WTC11 (cell line): Measurements from ENCODE around the gene PURB. TPM values are rescaled to one million over a fixed set of nuclear protein-coding genes. Genes with fewer than 3 reads are reported as not detected.

Experiments
- ATAC-seq: fragments of 200-7000 bp; cut with Tn5 transposase; 2 replicates; pipeline ENCODE4 v1.10.0; 2021; ENCODE audit warnings: mild to moderate bottlenecking, moderate library complexity
- CTCF ChIA-PET: fragments of 300-600 bp; sonication (Branson Sonifier 250); formaldehyde crosslinking; loops from one replicate; lab custom pipeline; 2021; ENCODE audit warnings: antibody characterized with exemption; lab: Charles Lee
- POLR2A ChIA-PET: fragments of 350-600 bp; sonication (Branson Sonifier 250); formaldehyde crosslinking; loops from one replicate; lab custom pipeline; 2021; ENCODE audit warnings: antibody characterized with exemption; lab: Charles Lee
- DNase-seq: peaks from one replicate; pipeline ENCODE4 v3.0.0; 2021; ENCODE audit warnings: low spot score
- H3K27ac Mint-ChIP-seq: 2 replicates; pipeline ENCODE4 v1.8.0; 2021; ENCODE audit warnings: mixed read lengths
- H3K27me3 Mint-ChIP-seq: 2 replicates; pipeline ENCODE4 v1.8.0; 2021; ENCODE audit warnings: low read depth, mild to moderate bottlenecking, moderate library complexity, mixed read lengths
- H3K36me3 Mint-ChIP-seq: 2 replicates; pipeline ENCODE4 v1.8.0; 2021; ENCODE audit warnings: mixed read lengths
- H3K4me1 Mint-ChIP-seq: 2 replicates; pipeline ENCODE4 v1.8.0; 2022; ENCODE audit warnings: mixed read lengths
- H3K4me3 Mint-ChIP-seq: 2 replicates; pipeline ENCODE4 v1.8.0; 2021; ENCODE audit warnings: mild to moderate bottlenecking, moderate library complexity, mixed read lengths
- H3K9me3 Mint-ChIP-seq: 2 replicates; pipeline ENCODE4 v1.8.0; 2021; ENCODE audit warnings: mixed read lengths
- CREB1 ChIP-seq: sonication (generic); formaldehyde crosslinking; IDR thresholded peaks from 2 replicates; pipeline ENCODE4 v1.8.0; 2023; ENCODE audit warnings: mild to moderate bottlenecking, missing genetic modification reagents
- CREM ChIP-seq: sonication (generic); formaldehyde crosslinking; IDR thresholded peaks from 2 replicates; pipeline ENCODE4 v1.8.1; 2022; ENCODE audit warnings: mild to moderate bottlenecking, missing genetic modification reagents, moderate library complexity
- ETV6 ChIP-seq: sonication (generic); formaldehyde crosslinking; IDR thresholded peaks from 2 replicates; pipeline ENCODE4 v1.8.1; 2022; ENCODE audit warnings: mild to moderate bottlenecking, missing genetic modification reagents
- FOXJ3 ChIP-seq: sonication (generic); formaldehyde crosslinking; IDR thresholded peaks from 2 replicates; pipeline ENCODE4 v1.9.0; 2021; ENCODE audit warnings: missing genetic modification reagents, mild to moderate bottlenecking, borderline replicate concordance
- FOXK1 ChIP-seq: sonication (generic); formaldehyde crosslinking; IDR thresholded peaks from 2 replicates; pipeline ENCODE4 v1.8.0; 2022; ENCODE audit warnings: mild to moderate bottlenecking, moderate library complexity, missing genetic modification reagents
- GABPB1 ChIP-seq: sonication (generic); formaldehyde crosslinking; IDR thresholded peaks from 2 replicates; pipeline ENCODE4 v1.8.1; 2023; ENCODE audit warnings: mild to moderate bottlenecking, missing genetic modification reagents
- GRHL2 ChIP-seq: fragments of 250-450 bp; sonication (Bioruptor Pico); IDR thresholded peaks from 2 replicates; pipeline ENCODE4 v1.8.0; 2022; ENCODE audit warnings: mild to moderate bottlenecking, moderate library complexity; ENCODE audit not compliant: insufficient replicate concordance, severe bottlenecking
- KAT7 ChIP-seq: sonication (generic); formaldehyde crosslinking; IDR thresholded peaks from 2 replicates; pipeline ENCODE4 v1.8.1; 2023; ENCODE audit warnings: missing genetic modification reagents, mild to moderate bottlenecking, borderline replicate concordance
- NR1H2 ChIP-seq: sonication (generic); formaldehyde crosslinking; IDR thresholded peaks from 2 replicates; pipeline ENCODE4 v1.9.0; 2021; ENCODE audit warnings: mild to moderate bottlenecking, moderate library complexity, missing genetic modification reagents
- SMAD3 ChIP-seq: sonication (generic); formaldehyde crosslinking; IDR thresholded peaks from 2 replicates; pipeline ENCODE4 v1.8.0; 2022; ENCODE audit warnings: missing genetic modification reagents, mild to moderate bottlenecking, borderline replicate concordance
- SMAD4 ChIP-seq: sonication (generic); formaldehyde crosslinking; IDR thresholded peaks from 2 replicates; pipeline ENCODE4 v1.8.0; 2022; ENCODE audit warnings: mild to moderate bottlenecking, missing genetic modification reagents
- ZBTB21 ChIP-seq: sonication (generic); formaldehyde crosslinking; IDR thresholded peaks from 2 replicates; pipeline ENCODE4 v1.8.1; 2023; ENCODE audit warnings: mild to moderate bottlenecking, missing genetic modification reagents, borderline replicate concordance
- total RNA-seq: library from RNA; stranded (reverse); gene quantifications from 3 replicates; pipeline ENCODE4 v1.2.3, GENCODE V29; 2021
- TF ChIP-seq, protein P1 (sequence below): fragments of 250-450 bp; sonication (Bioruptor Pico); IDR thresholded peaks from 2 replicates; pipeline ENCODE4 v1.9.0; 2021; ENCODE audit warnings: moderate library complexity, mild to moderate bottlenecking, inconsistent platforms, borderline replicate concordance
- TF ChIP-seq, protein P2 (sequence below): sonication (generic); formaldehyde crosslinking; IDR thresholded peaks from 2 replicates; pipeline ENCODE4 v1.8.0; 2022; ENCODE audit warnings: mild to moderate bottlenecking, missing genetic modification reagents
- TF ChIP-seq, protein P3 (sequence below): sonication (generic); formaldehyde crosslinking; IDR thresholded peaks from 2 replicates; pipeline ENCODE4 v1.8.1; 2023; ENCODE audit warnings: mild to moderate bottlenecking, missing genetic modification reagents, moderate library complexity
- TF ChIP-seq, protein P4 (sequence below): sonication (generic); formaldehyde crosslinking; conservative IDR thresholded peaks from 2 replicates; pipeline ENCODE4 v1.8.1; 2023; ENCODE audit warnings: mild to moderate bottlenecking, low read depth, missing genetic modification reagents, moderate library complexity
- TF ChIP-seq, protein P5 (sequence below): fragments of 250-450 bp; sonication (Bioruptor Pico); IDR thresholded peaks from 2 replicates; pipeline ENCODE4 v1.8.0; 2021; ENCODE audit warnings: mild to moderate bottlenecking
- TF ChIP-seq, protein P6 (sequence below): sonication (generic); formaldehyde crosslinking; IDR thresholded peaks from 2 replicates; pipeline ENCODE4 v1.8.0; 2022; ENCODE audit warnings: missing genetic modification reagents

PURB gene
- total RNA-seq, 1 experiment from 2014 or later, result 22.1 TPM

DNA sequence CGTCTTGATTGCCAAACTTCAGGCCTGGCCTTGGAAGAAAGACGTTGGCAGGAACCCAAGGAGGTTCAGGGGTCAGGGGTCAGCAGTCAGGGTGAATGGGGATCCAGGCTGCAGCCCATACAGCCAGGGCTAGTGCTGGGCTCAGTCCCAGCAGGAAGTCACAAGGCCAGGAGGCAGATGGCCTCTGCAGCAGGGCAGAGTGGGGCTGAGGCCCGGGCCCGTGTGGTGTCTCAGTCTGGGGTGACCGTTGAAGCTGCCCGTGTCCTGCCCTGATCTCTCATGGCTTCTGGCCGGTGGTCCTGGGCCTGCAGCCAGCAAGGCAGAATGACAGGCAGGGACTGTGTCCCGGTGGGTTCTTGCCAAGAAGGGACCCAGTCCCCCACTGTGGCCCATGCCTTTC, 26.6 kb upstream of the PURB start:
- ATAC-seq, result no peak
- peaks cover 9% of the 10 kb centered on the region for H3K4me1 Mint-ChIP-seq
- H3K4me3 Mint-ChIP-seq, result no peak overlapping the region
- no peak for DNase-seq
- TF ChIP-seq, protein P1, sequence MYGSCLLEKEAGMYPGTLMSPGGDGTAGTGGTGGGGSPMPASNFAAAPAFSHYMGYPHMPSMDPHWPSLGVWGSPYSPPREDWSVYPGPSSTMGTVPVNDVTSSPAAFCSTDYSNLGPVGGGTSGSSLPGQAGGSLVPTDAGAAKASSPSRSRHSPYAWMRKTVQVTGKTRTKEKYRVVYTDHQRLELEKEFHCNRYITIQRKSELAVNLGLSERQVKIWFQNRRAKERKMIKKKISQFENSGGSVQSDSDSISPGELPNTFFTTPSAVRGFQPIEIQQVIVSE (CRISPR knock-in tag), result no peak
- TF ChIP-seq GABPB1, result no peak
- no peak for TF ChIP-seq FOXJ3 (CRISPR knock-in tag)
- TF ChIP-seq NR1H2 (CRISPR knock-in tag), result no peak
- TF ChIP-seq, protein P2, sequence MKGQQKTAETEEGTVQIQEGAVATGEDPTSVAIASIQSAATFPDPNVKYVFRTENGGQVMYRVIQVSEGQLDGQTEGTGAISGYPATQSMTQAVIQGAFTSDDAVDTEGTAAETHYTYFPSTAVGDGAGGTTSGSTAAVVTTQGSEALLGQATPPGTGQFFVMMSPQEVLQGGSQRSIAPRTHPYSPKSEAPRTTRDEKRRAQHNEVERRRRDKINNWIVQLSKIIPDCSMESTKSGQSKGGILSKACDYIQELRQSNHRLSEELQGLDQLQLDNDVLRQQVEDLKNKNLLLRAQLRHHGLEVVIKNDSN (CRISPR knock-in tag), result no peak
- TF ChIP-seq SMAD3 (CRISPR knock-in tag), result no peak
- TF ChIP-seq, protein P3, sequence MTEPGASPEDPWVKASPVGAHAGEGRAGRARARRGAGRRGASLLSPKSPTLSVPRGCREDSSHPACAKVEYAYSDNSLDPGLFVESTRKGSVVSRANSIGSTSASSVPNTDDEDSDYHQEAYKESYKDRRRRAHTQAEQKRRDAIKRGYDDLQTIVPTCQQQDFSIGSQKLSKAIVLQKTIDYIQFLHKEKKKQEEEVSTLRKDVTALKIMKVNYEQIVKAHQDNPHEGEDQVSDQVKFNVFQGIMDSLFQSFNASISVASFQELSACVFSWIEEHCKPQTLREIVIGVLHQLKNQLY (CRISPR knock-in tag), result no peak
- H3K9me3 Mint-ChIP-seq, result no peaks in the 10 kb centered on the region; the same call in 1 of the 2 replicates
- H3K36me3 Mint-ChIP-seq, result no peaks in the 10 kb centered on the region
- CTCF ChIA-PET, result no interaction called here
- no peaks in the 10 kb centered on the region; the same call in 1 of the 2 replicates for H3K27me3 Mint-ChIP-seq
- POLR2A ChIA-PET, result interaction anchor here (1.0 kb wide), 1 partner anchor 21 kb away, joined by 4 read pairs; no protein-coding TSS in a partner anchor
- no peak overlapping the region for H3K27ac Mint-ChIP-seq

DNA sequence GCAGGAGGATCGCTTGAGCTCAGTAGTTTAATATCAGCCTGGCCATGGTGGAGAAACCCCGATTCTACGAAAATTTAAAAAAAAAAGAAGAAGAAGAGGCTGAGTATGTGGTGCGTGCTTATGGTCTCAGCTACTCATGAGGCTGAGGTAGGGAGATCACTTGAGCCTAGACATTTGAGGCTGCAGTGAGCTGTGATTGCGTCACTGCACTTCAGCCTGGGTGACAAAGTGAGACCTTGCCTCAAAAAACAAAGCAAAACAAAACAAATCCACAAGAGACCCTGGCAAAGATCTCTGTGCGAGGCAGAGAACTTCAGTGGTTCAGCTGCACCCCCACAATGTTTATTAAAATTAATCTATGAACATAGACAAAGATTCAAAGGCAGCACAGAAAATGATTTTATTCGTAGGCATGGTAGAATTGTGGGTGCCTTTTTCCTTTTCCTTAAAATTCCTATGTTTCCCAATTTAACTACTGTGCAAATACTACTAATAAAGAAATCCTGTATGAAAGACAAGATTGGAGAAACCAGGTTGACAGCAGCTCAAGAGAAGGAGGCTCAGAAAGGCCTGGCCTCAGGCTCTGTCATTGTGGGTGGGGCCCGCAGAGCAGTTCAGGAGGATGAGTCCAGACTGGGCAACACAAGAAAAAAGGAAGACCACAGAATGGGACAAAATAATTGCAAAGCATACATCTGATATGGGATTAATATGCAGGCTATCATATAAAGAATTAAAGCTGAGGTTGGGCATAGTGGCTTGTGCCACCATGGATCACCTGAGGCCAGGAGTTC, 24.5 kb upstream of the PURB start:
- no peak for TF ChIP-seq CREB1
- TF ChIP-seq, protein P3 (CRISPR knock-in tag), result no peak
- TF ChIP-seq, protein P4, sequence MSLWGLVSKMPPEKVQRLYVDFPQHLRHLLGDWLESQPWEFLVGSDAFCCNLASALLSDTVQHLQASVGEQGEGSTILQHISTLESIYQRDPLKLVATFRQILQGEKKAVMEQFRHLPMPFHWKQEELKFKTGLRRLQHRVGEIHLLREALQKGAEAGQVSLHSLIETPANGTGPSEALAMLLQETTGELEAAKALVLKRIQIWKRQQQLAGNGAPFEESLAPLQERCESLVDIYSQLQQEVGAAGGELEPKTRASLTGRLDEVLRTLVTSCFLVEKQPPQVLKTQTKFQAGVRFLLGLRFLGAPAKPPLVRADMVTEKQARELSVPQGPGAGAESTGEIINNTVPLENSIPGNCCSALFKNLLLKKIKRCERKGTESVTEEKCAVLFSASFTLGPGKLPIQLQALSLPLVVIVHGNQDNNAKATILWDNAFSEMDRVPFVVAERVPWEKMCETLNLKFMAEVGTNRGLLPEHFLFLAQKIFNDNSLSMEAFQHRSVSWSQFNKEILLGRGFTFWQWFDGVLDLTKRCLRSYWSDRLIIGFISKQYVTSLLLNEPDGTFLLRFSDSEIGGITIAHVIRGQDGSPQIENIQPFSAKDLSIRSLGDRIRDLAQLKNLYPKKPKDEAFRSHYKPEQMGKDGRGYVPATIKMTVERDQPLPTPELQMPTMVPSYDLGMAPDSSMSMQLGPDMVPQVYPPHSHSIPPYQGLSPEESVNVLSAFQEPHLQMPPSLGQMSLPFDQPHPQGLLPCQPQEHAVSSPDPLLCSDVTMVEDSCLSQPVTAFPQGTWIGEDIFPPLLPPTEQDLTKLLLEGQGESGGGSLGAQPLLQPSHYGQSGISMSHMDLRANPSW (CRISPR knock-in tag), result no peak
- no peak for TF ChIP-seq GRHL2 (CRISPR knock-in tag)
- TF ChIP-seq, protein P5, sequence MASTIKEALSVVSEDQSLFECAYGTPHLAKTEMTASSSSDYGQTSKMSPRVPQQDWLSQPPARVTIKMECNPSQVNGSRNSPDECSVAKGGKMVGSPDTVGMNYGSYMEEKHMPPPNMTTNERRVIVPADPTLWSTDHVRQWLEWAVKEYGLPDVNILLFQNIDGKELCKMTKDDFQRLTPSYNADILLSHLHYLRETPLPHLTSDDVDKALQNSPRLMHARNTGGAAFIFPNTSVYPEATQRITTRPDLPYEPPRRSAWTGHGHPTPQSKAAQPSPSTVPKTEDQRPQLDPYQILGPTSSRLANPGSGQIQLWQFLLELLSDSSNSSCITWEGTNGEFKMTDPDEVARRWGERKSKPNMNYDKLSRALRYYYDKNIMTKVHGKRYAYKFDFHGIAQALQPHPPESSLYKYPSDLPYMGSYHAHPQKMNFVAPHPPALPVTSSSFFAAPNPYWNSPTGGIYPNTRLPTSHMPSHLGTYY (CRISPR knock-in tag), result no peak
- TF ChIP-seq, protein P1 (CRISPR knock-in tag), result no peak
- no peak for TF ChIP-seq CREM (CRISPR knock-in tag)
- TF ChIP-seq ETV6 (CRISPR knock-in tag), result no peak
- TF ChIP-seq KAT7 (CRISPR knock-in tag), result no peak
- TF ChIP-seq SMAD4 (CRISPR knock-in tag), result no peak
- TF ChIP-seq, protein P6, sequence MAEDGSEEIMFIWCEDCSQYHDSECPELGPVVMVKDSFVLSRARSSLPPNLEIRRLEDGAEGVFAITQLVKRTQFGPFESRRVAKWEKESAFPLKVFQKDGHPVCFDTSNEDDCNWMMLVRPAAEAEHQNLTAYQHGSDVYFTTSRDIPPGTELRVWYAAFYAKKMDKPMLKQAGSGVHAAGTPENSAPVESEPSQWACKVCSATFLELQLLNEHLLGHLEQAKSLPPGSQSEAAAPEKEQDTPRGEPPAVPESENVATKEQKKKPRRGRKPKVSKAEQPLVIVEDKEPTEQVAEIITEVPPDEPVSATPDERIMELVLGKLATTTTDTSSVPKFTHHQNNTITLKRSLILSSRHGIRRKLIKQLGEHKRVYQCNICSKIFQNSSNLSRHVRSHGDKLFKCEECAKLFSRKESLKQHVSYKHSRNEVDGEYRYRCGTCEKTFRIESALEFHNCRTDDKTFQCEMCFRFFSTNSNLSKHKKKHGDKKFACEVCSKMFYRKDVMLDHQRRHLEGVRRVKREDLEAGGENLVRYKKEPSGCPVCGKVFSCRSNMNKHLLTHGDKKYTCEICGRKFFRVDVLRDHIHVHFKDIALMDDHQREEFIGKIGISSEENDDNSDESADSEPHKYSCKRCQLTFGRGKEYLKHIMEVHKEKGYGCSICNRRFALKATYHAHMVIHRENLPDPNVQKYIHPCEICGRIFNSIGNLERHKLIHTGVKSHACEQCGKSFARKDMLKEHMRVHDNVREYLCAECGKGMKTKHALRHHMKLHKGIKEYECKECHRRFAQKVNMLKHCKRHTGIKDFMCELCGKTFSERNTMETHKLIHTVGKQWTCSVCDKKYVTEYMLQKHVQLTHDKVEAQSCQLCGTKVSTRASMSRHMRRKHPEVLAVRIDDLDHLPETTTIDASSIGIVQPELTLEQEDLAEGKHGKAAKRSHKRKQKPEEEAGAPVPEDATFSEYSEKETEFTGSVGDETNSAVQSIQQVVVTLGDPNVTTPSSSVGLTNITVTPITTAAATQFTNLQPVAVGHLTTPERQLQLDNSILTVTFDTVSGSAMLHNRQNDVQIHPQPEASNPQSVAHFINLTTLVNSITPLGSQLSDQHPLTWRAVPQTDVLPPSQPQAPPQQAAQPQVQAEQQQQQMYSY, result no peak
- TF ChIP-seq ZBTB21 (CRISPR knock-in tag), result no peak
- no peak for TF ChIP-seq FOXJ3 (CRISPR knock-in tag)
- no peak for TF ChIP-seq FOXK1 (CRISPR knock-in tag)
- CTCF ChIA-PET, result no interaction called here
- no peak overlapping the region for H3K27ac Mint-ChIP-seq
- H3K36me3 Mint-ChIP-seq, result no peaks in the 10 kb centered on the region
- DNase-seq (no peak), ATAC-seq (no peak)
- POLR2A ChIA-PET, result no interaction called here
- H3K4me1 Mint-ChIP-seq, result peaks cover 9% of the 10 kb centered on the region
- no peak overlapping the region for H3K4me3 Mint-ChIP-seq
- H3K27me3 Mint-ChIP-seq, result peaks cover 4% of the 10 kb centered on the region
- no peaks in the 10 kb centered on the region for H3K9me3 Mint-ChIP-seq
